Ascending aorta (tissue), 2 donors: ENCODE measurements around the gene SETBP1. TPM values are rescaled to one million over a fixed set of nuclear protein-coding genes. Genes with fewer than 3 reads are reported as not detected.
A peak's percentile ranks its signal among the peaks of the same experiment; 100 is the strongest.

ENCODE experiments used
- DNase-seq, 2 donors: peaks; one replicate each; pipeline ENCODE4 v3.0.0-alpha.2; 2019; ENCODE audit warnings: low spot score in 2 of 2
- H3K27ac ChIP-seq, 2 donors: fragments of 200-600 bp; sonication (generic); one replicate each; pipeline ENCODE4 v1.5.1; 2016 to 2017; ENCODE audit warnings: mild to moderate bottlenecking in 1 of 2
- H3K27me3 ChIP-seq: fragments of 200-600 bp; sonication (generic); one replicate; pipeline ENCODE4 v1.5.1; 2017
- H3K36me3 ChIP-seq, 2 donors: fragments of 200-600 bp; sonication (generic); one replicate each; pipeline ENCODE4 v1.5.1; 2016
- H3K4me1 ChIP-seq, 2 donors: fragments of 200-600 bp; sonication (generic); one replicate each; pipeline ENCODE4 v1.5.1; 2016 to 2017; ENCODE audit warnings: mild to moderate bottlenecking in 1 of 2
- H3K4me3 ChIP-seq, 2 donors: fragments of 200-600 bp; sonication (generic); one replicate each; pipeline ENCODE4 v1.5.1; 2016 to 2017; ENCODE audit warnings: mild to moderate bottlenecking in 1 of 2
- H3K9me3 ChIP-seq, 2 donors: fragments of 200-600 bp; sonication (generic); one replicate each; pipeline ENCODE4 v1.5.1; 2016
- CTCF ChIP-seq, 3 experiments: fragments of 200-600 bp in 2 of 3; fragments of 450-650 bp in 1 of 3; sonication (generic) in 2 of 3; IDR thresholded peaks; one replicate each; pipeline ENCODE4 v1.5.1; 2016 to 2019; ENCODE audit warnings: antibody characterized with exemption in 3 of 3, mild to moderate bottlenecking in 1 of 3, moderate library complexity in 1 of 3
- intact Hi-C: fragments of 100-400 bp; cut with DNase I; formaldehyde crosslinking; loops from one replicate; pipeline ENCODE4 v1.15.1; 2023
- total RNA-seq: library from RNA; depleted of rRNA; stranded (reverse); fragments of >200 nt; gene quantifications from one replicate; pipeline ENCODE4 v1.1.0, GENCODE V29; 2016

The SETBP1 gene
- total RNA-seq, 1 donor from 2014 or later: 23.5 TPM

GRCh38 chr18:45019469-45019868 lies 338.8 kb downstream of the SETBP1 start:
- no peaks in the 10 kb centered on the region for H3K27me3 ChIP-seq
- H3K4me3 ChIP-seq: no peak overlapping the region
- no peaks in the 10 kb centered on the region for H3K36me3 ChIP-seq
- intact Hi-C loops: loop anchor here (5.0 to 10.0 kb wide), 4 partner anchors 102 to 595 kb away; partner anchors contain the start of gene SLC14A2
- DNase-seq: no peak
- no peak overlapping the region for H3K27ac ChIP-seq
- peaks cover 5 to 28% of the 10 kb centered on the region in 2 donors for H3K4me1 ChIP-seq
- no peak for TF ChIP-seq CTCF (IDR thresholded peaks at IDR 0.05)
- H3K9me3 ChIP-seq: no peaks in the 10 kb centered on the region

- Histone ChIP-seq H3K4me3 (no peak overlapping the region), H3K4me1 (peaks cover 3 to 8% of the 10 kb centered on the region in 2 donors), H3K36me3 (no peaks in the 10 kb centered on the region), H3K27ac (peak overlapping the region; percentile 19 to 41), H3K27me3 (no peaks in the 10 kb centered on the region), H3K9me3 (no peaks in the 10 kb centered on the region)
- no peak for TF ChIP-seq CTCF (IDR thresholded peaks at IDR 0.05)
- DNase-seq: no peak
- intact Hi-C loops: no loop called here
Observed at GRCh38 chr18:45023519-45023918, 342.8 kb downstream of the SETBP1 start.

GRCh38 chr18:45024357-45025088 lies 343.8 kb downstream of the SETBP1 start:
- intact Hi-C loops: no loop called here
- H3K9me3 ChIP-seq: no peaks in the 10 kb centered on the region
- no peaks in the 10 kb centered on the region for H3K27me3 ChIP-seq
- no peak for DNase-seq
- peaks cover 3 to 8% of the 10 kb centered on the region in 2 donors for H3K4me1 ChIP-seq
- no peaks in the 10 kb centered on the region for H3K36me3 ChIP-seq
- no peak overlapping the region for H3K4me3 ChIP-seq
- peak overlapping the region; percentile 19 to 41 for H3K27ac ChIP-seq
- no peak for TF ChIP-seq CTCF (IDR thresholded peaks at IDR 0.05)

- Histone ChIP-seq H3K4me1 (peaks cover 3 to 8% of the 10 kb centered on the region in 2 donors), H3K36me3 (no peaks in the 10 kb centered on the region), H3K27me3 (no peaks in the 10 kb centered on the region), H3K9me3 (no peaks in the 10 kb centered on the region), H3K4me3 (no peak overlapping the region), H3K27ac (no peak overlapping the region)
- TF ChIP-seq CTCF (IDR thresholded peaks at IDR 0.05): no peak
- DNase-seq: no peak
- intact Hi-C loops: no loop called here
Observed at GRCh38 chr18:45025089-45025450, 344.4 kb downstream of the SETBP1 start.

- intact Hi-C loops: no loop called here
- no peak for DNase-seq
- no peaks in the 10 kb centered on the region for H3K27me3 ChIP-seq
- no peak overlapping the region for H3K4me3 ChIP-seq
- H3K36me3 ChIP-seq: no peaks in the 10 kb centered on the region
- TF ChIP-seq CTCF (IDR thresholded peaks at IDR 0.05): no peak
- peaks cover 3 to 8% of the 10 kb centered on the region in 2 donors for H3K4me1 ChIP-seq
- no peaks in the 10 kb centered on the region for H3K9me3 ChIP-seq
- H3K27ac ChIP-seq: no peak overlapping the region
Observed at GRCh38 chr18:45026162-45026561, 345.5 kb downstream of the SETBP1 start.
